ENCODE data around the gene SLC2A4RG. TPM values are rescaled to one million over a fixed set of nuclear protein-coding genes. Genes with fewer than 3 reads are reported as not detected.

SLC2A4RG gene
- polyA plus RNA-seq, 1 of the 3 experiments (the other 2 are of a cell fraction), result 90.9 TPM

GRCh38 chr20:63691711-63692435, 47.7 kb upstream of the SLC2A4RG start:
- Histone ChIP-seq H3K27ac (ENCODE audit: low read depth in 2 of 2, low read length in 1 of 2) (no peak overlapping the region), H3K36me3 (replicated peaks in 1 of 2; ENCODE audit: control insufficient read depth in 1 of 2, insufficient read depth in 2 of 2, low read length in 1 of 2) (peaks cover 0 to 9% of the 10 kb centered on the region in 2 experiments), H2AFZ (ENCODE audit: low read depth) (no peak overlapping the region), H3K27me3 (ENCODE audit: insufficient read depth) (no peaks in the 10 kb centered on the region), H3K79me2 (ENCODE audit: insufficient read depth) (no peaks in the 10 kb centered on the region), H3K9me3 (no peaks in the 10 kb centered on the region), H3F3A (replicated peaks; ENCODE audit: insufficient read depth) (no peaks in the 10 kb centered on the region), H3K4me2 (no peak overlapping the region), H4K20me1 (ENCODE audit: insufficient read depth) (no peaks in the 10 kb centered on the region), H3K4me3 (ENCODE audit: low read depth in 2 of 2, low read length in 1 of 2) (no peak overlapping the region), H3K9me2 (no peaks in the 10 kb centered on the region), H3K9ac (no peak overlapping the region), H3K4me1 (ENCODE audit: control insufficient read depth in 1 of 2, insufficient read depth in 2 of 2, low read depth in 1 of 2, low read length in 1 of 2) (peaks cover 0 to 10% of the 10 kb centered on the region in 2 experiments; a peak in 1 of 4 replicates)
- TF ChIP-seq POLR2AphosphoS5 (IDR thresholded peaks at IDR 0.05; ENCODE audit: low read depth, low read length) (no peak), MXI1 (IDR thresholded peaks at IDR 0.05; ENCODE audit: low read depth, low read length) (no peak), RXRA (IDR thresholded peaks at IDR 0.05; ENCODE audit: borderline replicate concordance, low read depth) (no peak), CHD2 (IDR thresholded peaks at IDR 0.05; ENCODE audit: low read length, partially characterized antibody) (no peak), FOXJ3 (CRISPR knock-in tag; IDR thresholded peaks at IDR 0.05) (no peak), ELF1 (IDR thresholded peaks at IDR 0.05) (no peak)
- TF ChIP-seq, protein P1, sequence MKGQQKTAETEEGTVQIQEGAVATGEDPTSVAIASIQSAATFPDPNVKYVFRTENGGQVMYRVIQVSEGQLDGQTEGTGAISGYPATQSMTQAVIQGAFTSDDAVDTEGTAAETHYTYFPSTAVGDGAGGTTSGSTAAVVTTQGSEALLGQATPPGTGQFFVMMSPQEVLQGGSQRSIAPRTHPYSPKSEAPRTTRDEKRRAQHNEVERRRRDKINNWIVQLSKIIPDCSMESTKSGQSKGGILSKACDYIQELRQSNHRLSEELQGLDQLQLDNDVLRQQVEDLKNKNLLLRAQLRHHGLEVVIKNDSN (IDR thresholded peaks at IDR 0.05; ENCODE audit: borderline replicate concordance, low read depth), result no peak
- ChIA-PET POLR2A (no interaction called here), CTCF (no interaction called here)
- 93% methylated on average over 3 of the region's 21 CpGs for WGBS (ENCODE audit: low lambda C conversion rate)
- DNase-seq, result no peak

GRCh38 chr20:63692436-63693082, 47.0 kb upstream of the SLC2A4RG start:
- Histone ChIP-seq H3K4me1 (ENCODE audit: control insufficient read depth in 1 of 2, insufficient read depth in 2 of 2, low read depth in 1 of 2, low read length in 1 of 2) (peaks cover 0 to 17% of the 10 kb centered on the region in 2 experiments; a peak in 1 of 4 replicates), H3K9me2 (no peaks in the 10 kb centered on the region), H3K4me2 (no peak overlapping the region), H3K27me3 (ENCODE audit: insufficient read depth) (no peaks in the 10 kb centered on the region), H3K4me3 (ENCODE audit: low read depth in 2 of 2, low read length in 1 of 2) (no peak overlapping the region), H3K9ac (no peak overlapping the region), H3K36me3 (replicated peaks in 1 of 2; ENCODE audit: control insufficient read depth in 1 of 2, insufficient read depth in 2 of 2, low read length in 1 of 2) (peaks cover 0 to 9% of the 10 kb centered on the region in 2 experiments), H3K9me3 (no peaks in the 10 kb centered on the region), H3F3A (replicated peaks; ENCODE audit: insufficient read depth) (no peaks in the 10 kb centered on the region), H2AFZ (ENCODE audit: low read depth) (no peak overlapping the region), H4K20me1 (ENCODE audit: insufficient read depth) (no peaks in the 10 kb centered on the region), H3K79me2 (ENCODE audit: insufficient read depth) (no peaks in the 10 kb centered on the region), H3K27ac (ENCODE audit: low read depth in 2 of 2, low read length in 1 of 2) (no peak overlapping the region)
- no peak for DNase-seq
- ChIA-PET CTCF (no interaction called here), POLR2A (no interaction called here)
- WGBS (ENCODE audit: low lambda C conversion rate), result 75% methylated on average over 11 of the region's 20 CpGs
- TF ChIP-seq, protein P1 (IDR thresholded peaks at IDR 0.05; ENCODE audit: borderline replicate concordance, low read depth), result no peak
- no peak for TF ChIP-seq TEAD4 (IDR thresholded peaks at IDR 0.05; ENCODE audit: borderline replicate concordance, insufficient read depth)
- no peak for TF ChIP-seq EP300 (IDR thresholded peaks at IDR 0.05; ENCODE audit: borderline replicate concordance in 1 of 2, low read depth in 1 of 2, low read length in 1 of 2)
- TF ChIP-seq SIN3A (IDR thresholded peaks at IDR 0.05; ENCODE audit: borderline replicate concordance, low read depth, low read length), result no peak
- TF ChIP-seq RFX5 (IDR thresholded peaks at IDR 0.05; ENCODE audit: low read length), result no peak
- no peak for TF ChIP-seq SMC3 (IDR thresholded peaks at IDR 0.05; ENCODE audit: low read depth, low read length)
- TF ChIP-seq NFIC (IDR thresholded peaks at IDR 0.05; ENCODE audit: borderline replicate concordance), result no peak
- no peak for TF ChIP-seq FOSL2 (IDR thresholded peaks at IDR 0.05; ENCODE audit: borderline replicate concordance, low read depth)
- TF ChIP-seq, protein P2, sequence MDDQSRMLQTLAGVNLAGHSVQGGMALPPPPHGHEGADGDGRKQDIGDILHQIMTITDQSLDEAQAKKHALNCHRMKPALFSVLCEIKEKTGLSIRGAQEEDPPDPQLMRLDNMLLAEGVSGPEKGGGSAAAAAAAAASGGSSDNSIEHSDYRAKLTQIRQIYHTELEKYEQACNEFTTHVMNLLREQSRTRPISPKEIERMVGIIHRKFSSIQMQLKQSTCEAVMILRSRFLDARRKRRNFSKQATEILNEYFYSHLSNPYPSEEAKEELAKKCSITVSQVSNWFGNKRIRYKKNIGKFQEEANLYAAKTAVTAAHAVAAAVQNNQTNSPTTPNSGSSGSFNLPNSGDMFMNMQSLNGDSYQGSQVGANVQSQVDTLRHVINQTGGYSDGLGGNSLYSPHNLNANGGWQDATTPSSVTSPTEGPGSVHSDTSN (IDR thresholded peaks at IDR 0.05), result no peak
- TF ChIP-seq USF2 (IDR thresholded peaks at IDR 0.05; ENCODE audit: borderline replicate concordance, low read depth, low read length), result no peak
- no peak for TF ChIP-seq MAX (IDR thresholded peaks at IDR 0.05; ENCODE audit: low read depth)
- TF ChIP-seq REST (IDR thresholded peaks at IDR 0.05; ENCODE audit: low read depth, low read length), result no peak
- no peak for TF ChIP-seq JUND (IDR thresholded peaks at IDR 0.05)
- no peak for TF ChIP-seq RXRA (IDR thresholded peaks at IDR 0.05; ENCODE audit: borderline replicate concordance, low read depth)

Measured in SK-N-SH (cell line).